Fibroblast of skin of abdomen (primary cell): ENCODE results near the gene GABBR2.
"Not testable (repeated sequence)": the region's sequence is repeated elsewhere in the genome, so short reads cannot be mapped to it uniquely, and the experiment has no call there.

ENCODE experiments used
- DNase-seq: peaks from one replicate; pipeline ENCODE4 v3.0.0-alpha.2; 2013

Gene GABBR2

DNA sequence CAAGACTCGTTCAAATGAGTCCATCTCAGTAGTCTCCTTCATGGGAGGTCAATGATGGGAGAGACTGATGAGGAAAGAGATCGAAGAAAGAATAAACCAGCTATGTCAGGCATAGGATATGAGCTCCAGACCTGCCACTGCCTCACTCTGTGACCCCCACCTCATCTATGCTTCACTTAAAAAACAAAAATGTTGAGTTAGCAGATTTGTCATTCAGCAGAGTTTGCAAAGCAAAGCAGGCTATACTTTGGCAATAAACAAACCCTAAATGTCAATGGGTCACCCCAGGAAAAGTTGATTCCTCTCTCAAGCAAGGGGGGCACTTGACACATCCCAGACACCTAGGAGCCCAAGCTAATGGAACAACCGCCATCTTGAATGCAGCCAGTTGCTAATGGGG is 117.0 kb downstream of the GABBR2 start:
- DNase-seq: no peak

DNA sequence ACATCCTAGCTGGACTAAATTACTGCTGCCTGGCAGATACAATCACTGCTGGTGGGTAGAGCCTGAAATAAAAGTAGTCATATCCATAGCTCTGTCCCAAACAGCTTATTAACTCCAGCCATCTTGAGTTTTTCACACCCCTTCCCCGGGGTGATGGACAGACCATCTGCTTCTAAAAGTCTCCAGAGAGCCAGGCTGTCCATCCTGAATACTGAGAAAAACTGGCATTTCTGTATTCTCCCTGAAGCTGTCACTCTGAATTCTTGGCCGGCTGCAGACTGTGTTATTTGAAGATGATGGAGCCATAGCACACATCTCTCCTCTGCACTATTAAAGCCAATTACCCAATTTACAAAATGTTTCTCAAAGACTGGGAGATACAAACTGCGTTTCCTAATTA is 118.6 kb downstream of the GABBR2 start:
- no peak for DNase-seq

DNA sequence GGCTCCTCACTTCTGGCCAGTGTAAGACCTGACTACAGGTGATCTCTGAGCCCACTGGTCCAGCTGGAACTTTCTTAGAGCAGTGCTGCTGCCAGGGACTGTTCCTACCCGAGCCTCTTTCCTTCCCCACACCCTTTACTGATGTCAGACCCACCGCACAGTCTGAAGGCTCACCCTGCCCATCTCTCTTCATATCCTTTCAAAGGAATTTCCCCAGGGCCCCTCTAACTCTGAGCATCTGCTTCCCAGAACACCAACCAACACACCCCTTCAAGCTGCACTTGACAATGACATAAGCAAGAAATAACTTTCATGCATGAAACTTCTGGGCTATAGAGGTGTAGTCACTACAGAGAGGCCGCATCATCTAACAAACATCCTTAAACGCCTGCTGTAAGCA is 119.6 kb downstream of the GABBR2 start:
- DNase-seq: no peak

DNA sequence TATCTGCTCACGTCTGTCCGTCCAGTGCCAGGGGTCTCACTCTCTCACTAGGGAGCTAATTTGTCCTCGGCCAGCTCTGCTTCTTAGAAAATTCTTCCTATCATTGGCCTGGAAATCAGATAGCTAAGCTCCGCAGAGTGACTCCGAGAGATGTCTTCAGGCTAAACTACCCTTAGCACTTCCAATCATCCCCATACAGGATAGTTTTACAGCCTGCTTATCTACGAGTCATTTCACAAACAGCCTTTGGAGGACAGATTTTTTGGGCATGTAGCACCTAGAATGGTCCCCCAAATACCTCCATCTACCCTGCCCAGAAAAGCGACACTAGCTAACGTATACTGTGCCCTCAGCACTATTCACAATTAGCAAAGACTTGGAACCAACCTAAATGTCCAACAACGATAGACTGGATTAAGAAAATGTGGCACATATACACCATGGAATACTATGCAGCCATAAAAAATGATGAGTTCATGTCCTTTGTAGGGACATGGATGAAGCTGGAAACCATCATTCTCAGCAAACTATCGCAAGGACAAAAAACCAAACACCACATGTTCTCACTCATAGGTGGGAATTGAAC is 123.8 kb downstream of the GABBR2 start:
- DNase-seq: not testable (repeated sequence)

GRCh38 chr9:98584059-98584458 is 124.7 kb downstream of the GABBR2 start:
- DNase-seq: no peak

- no peak for DNase-seq
Observed at GRCh38 chr9:98583417-98583816, 125.3 kb downstream of the GABBR2 start.

DNA sequence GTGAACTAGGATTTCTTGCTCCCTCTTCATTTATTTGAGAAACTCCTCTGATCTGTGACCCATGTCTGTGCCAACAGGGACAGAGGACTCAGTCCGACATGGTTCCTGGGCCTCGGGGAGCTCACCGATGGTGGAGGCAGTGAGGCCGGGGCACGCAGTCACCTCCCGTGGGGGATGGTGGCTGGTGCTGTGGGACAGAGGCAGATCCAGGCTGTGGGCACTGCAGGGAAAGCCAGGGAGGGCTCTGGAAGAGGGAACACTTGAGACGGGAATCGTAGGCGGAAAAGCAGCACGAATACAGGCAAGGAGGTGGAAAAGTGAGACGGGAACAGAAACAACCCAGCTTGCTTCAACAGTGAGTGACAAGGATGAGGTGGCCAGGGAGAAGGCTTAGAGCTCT is 127.8 kb downstream of the GABBR2 start:
- DNase-seq: no peak

GRCh38 chr9:98579700-98580099 is 129.0 kb downstream of the GABBR2 start:
- no peak for DNase-seq

DNA sequence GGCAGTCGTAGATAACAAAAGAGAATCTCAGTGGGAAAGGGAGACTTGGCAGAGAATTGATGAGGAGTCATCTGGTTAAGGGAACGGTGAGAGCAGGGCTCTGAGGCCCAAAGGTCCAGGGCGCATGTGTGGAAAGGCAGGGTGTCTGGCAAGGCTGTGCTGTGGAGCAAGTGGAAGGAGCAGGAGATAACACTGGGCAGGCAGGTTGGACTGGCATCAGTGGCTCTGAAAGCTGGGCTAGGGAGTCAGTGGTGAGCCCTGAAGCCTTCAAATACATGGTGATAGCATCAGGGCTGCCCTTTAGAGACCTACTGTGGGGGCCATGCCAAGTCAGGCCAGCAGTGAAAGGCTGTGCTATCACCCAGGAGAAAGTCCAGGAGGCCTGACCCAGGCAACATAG is 131.3 kb downstream of the GABBR2 start:
- no peak for DNase-seq

DNA sequence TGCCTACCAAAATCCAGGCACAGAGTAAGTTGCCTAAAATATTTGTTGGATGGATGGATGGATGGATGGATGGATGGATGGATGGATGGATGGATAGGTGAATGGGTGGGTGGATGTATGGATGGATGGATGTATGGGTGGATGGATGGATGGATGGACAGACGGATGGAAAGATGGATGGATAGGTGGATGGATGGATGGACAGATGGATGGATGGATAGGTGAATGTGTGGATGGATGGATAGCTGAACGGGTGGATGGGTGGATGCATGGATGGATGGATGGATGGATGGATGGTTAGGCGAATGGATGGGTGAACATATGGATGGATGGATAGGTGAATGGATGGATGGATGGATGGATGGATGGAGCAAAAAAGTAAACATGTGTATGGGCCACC is 131.9 kb downstream of the GABBR2 start:
- no peak for DNase-seq

GRCh38 chr9:98576354-98576753 is 132.4 kb downstream of the GABBR2 start:
- DNase-seq: no peak

DNA sequence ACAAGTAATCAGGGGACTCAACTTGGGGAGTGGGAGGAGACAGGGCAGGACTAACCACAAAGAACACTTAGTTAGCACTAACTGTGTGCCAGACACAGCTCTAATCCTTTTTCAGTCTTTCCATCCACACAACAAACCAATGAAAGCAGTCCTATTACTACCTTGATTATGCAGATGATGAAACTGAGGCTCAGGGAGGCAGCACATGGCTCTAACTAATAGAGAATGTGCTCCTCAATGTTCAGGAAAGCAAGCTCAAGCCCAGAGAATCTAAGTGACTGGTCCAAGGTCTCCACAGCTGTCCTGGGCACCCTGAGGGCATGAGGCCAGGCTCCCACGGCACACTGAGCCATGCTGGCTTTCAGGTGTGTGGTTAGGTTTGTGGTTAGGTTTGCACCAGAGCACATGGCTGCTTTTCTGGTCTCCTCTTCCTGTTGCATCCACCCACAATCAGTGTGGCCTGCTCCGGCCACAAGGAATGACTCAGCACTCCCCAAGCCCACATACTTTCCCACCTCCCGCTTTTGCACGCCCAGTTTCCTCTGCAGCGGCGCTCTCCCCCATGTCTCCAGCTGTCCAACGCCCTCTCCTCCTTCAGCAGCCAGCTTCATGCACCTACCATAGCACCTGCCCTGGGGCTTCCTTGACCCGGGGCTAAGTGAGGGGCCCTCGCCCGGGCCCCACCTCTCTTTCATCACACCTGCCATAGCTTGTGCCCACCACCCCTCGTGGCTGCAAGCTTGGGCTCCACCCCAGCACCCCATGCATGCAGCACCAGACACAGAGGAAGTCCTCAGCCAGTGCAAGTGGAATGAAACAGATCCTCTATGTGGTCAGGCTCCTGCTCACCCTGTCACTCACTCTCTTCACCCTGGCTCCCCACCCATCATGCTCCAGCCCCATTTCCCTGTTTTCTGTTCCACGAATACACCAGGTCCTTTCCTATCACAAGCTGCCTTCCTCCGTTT is 133.1 kb downstream of the GABBR2 start:
- peak; percentile 58 for DNase-seq

DNA sequence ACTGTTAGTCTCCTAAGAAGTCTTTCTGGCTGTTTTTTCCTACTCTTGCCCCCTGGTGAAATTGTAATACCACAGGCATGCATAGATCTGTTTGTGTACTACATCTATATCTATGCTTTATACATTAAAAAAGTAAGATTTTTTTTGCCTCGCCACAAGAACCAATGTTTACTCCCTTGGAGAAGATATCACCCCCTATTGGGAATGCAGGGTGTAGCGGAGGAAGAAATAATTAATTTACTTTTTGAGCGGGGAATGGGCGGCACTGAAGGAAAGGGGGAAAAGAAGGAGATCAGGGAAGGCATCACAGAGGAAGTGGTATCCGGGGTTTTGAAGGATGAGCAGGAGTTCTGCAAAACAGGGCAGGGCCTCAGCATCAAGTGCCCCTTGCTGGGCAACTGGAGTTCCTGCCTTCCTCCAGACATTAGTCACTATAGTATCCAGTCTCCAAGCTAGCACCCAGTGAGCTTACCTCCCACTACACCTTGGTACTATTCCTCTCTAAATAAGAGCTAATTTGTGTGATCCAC is 134.9 kb downstream of the GABBR2 start:
- no peak for DNase-seq

DNA sequence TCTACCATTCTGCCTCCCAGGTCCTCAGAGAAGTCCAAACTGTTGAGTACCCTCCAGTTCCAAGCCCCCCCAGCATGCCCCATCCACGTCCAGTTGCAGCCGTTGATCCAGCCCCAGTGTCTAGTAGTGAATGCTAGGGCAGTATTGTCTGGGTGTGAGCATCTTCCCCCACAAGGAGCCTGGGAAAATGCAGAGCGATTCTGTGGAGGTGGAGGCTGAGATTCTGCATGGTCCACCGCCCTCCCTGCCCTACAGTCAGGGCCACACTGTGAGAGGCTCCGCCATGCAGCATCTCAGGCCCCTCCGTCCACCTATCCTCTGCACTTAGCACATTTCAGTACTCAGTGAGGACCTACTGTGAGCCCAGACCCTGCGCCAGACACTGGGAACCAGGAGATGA is 135.9 kb downstream of the GABBR2 start:
- no peak for DNase-seq

GRCh38 chr9:98572054-98572627 is 136.6 kb downstream of the GABBR2 start:
- DNase-seq: no peak

DNA sequence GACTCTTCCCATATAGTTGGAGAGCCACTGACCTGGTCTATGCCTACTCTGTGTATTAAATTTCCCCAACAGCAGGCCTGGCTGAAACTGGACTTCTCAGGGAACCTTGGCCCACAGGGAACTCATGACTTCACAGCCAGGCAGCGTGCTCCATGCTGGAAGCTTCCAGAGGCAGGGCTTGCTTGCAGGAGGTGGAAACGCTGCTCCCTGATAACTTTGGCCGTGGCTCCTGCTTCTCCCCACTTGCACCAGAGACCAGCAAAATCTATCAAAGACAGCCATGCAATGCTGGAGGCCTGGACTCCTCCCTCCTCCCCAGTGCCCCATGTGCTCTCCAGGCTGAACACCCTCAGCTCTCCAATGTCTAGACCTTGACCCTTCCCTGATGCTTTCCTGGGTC is 137.1 kb downstream of the GABBR2 start:
- DNase-seq: no peak

- no peak for DNase-seq
Observed at GRCh38 chr9:98570663-98571440, 137.9 kb downstream of the GABBR2 start.

DNA sequence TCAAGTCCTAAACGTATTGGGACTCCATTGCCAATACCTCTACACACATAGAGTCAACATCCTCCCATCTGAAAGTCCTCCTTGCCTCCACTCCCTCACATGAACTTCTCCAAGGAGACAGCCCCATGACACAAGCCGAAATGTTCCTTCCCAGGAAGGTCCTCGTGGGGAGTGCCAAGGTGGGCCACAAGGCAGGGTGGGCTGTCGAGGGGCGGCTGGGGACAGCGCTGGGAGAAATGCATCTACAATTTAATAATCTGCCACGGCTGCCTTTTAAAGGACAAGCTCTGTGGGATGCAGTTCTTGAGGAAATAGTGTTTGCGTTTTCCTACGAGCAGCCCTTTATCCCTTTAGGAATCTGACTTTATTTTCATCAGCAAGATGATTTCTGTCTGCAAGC is 138.7 kb downstream of the GABBR2 start:
- no peak for DNase-seq

DNA sequence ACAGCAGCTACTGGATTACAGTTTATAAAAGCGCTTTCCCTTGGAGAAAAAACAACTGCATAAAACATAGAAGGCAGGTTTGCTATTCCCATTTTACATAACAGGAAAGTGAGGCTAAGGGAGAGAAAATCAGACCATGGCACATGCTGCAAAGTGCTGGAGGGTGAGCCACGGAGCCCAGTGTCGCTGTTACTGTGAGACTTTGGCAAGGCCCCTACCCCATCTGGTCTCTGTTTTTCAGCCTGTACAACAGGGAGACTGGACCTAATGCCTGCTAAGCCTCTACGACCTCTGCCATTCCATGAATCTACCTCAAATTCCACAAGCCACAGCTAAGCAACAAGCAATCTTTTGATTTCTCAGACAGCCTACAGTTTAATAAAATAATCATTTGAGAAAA is 139.2 kb downstream of the GABBR2 start:
- no peak for DNase-seq

- no peak for DNase-seq
Observed at GRCh38 chr9:98568909-98569469, 139.7 kb downstream of the GABBR2 start.

DNA sequence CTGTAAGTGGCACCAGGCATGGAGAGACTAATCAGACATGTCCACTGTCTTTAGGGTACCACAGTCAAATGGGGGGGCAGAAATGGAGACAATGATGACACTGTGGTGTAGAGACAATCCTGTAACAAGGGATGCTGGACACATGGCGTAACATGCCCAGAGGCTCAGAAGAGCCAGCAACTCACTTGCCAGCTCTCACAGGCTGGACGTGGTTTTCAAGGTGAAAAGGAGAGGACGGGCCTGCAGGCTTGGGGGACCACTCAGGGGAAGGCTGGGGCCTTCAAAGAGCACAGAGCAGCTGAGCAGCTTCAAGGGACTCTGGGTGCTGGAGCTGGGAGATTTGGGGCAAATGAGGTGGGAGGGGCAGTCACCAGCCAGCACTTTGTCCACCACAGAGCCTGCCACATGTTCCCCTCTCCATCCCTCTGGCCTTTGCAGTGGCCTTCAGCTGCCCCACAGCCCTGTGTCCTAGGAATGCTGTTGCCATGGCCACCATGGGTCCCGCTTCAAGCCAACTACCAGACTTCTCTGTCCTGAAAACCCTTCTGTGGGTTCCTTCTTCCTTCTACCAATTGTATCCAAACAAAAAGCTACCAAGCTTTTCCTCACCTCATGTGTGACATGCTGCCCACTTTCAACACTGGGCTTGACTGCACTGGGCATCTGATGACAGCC is 140.4 kb downstream of the GABBR2 start:
- DNase-seq: no peak
